ENCODE data around the gene ANKIB1. TPM values are rescaled to one million over a fixed set of nuclear protein-coding genes. Genes with fewer than 3 reads are reported as not detected.

Gene ANKIB1
- polyA plus RNA-seq, 1 donor (not counting 4 experiments of a cell fraction or from before 2014, with no cell fraction given), result 37.0 TPM

GRCh38 chr7:92336662-92337340, 91.0 kb downstream of the ANKIB1 start:
- dilution Hi-C loops (cut with MboI; ENCODE audit: extremely low pct_ligation_motif_present, low sequenced_read_pairs), result no loop called here
- FAIRE-seq, result no peak

DNA sequence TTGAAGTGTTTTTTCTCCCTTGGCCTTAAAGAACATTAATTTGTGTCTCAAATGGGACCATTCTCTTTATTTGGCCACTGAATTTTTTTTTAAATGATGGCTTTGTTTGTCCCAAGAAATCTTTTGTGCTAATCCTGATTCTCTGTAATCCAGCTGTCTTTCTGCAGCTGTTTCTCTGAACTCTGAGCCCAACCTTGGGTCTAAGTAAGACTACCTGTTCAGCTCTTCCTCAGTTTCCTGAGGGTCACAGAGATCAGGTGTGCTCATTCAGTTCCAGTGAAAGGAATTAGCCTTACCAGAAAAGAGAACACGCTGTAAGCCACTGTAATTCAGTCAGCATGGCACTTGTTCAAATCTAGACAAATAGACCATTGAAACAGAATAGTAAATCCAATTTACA, 94.2 kb downstream of the ANKIB1 start:
- Histone ChIP-seq H4K20me1 (ENCODE audit: control insufficient read depth, extremely low read depth, insufficient read depth, low read length) (no peaks in the 10 kb centered on the region), H3K4me1 (ENCODE audit: control insufficient read depth, extremely low read depth, insufficient read depth, low read length) (no peaks in the 10 kb centered on the region)
- dilution Hi-C loops (cut with MboI; ENCODE audit: extremely low pct_ligation_motif_present, low sequenced_read_pairs), result no loop called here

More at GRCh38 chr7:92336662-92337340, 91.0 kb downstream of the ANKIB1 start:
- Histone ChIP-seq H3K9me1 (ENCODE audit: control insufficient read depth, extremely low read depth, insufficient read depth, low read length) (no peaks in the 10 kb centered on the region), H3K4me1 (ENCODE audit: control insufficient read depth, extremely low read depth, insufficient read depth, low read length) (peaks cover 2% of the 10 kb centered on the region), H3K36me3 (ENCODE audit: control insufficient read depth in 2 of 2, extremely low read depth in 1 of 2, insufficient read depth in 2 of 2, low read length in 2 of 2) (peaks cover 0 to 5% of the 10 kb centered on the region in 2 experiments), H3K27ac (ENCODE audit: control insufficient read depth, insufficient read depth, low read length) (no peak overlapping the region), H3K27me3 (ENCODE audit: control insufficient read depth, extremely low read depth, insufficient read depth, low read length) (no peaks in the 10 kb centered on the region), H2AFZ (ENCODE audit: control insufficient read depth, low read length) (no peak overlapping the region), H3K79me2 (ENCODE audit: control insufficient read depth, insufficient read depth, low read length) (no peaks in the 10 kb centered on the region), H3K9me3 (ENCODE audit: control insufficient read depth, low read depth, low read length) (no peaks in the 10 kb centered on the region), H3K4me2 (ENCODE audit: control insufficient read depth, extremely low read depth, insufficient read depth, low read depth, low read length) (no peak overlapping the region), H3K9ac (ENCODE audit: control insufficient read depth, extremely low read depth, insufficient read depth, low read length) (no peak overlapping the region), H3K4me3 (ENCODE audit: control insufficient read depth in 2 of 3, extremely low read depth in 1 of 3, insufficient read depth in 2 of 3, low read depth in 1 of 3, low read length in 3 of 3) (no peak overlapping the region), H4K20me1 (ENCODE audit: control insufficient read depth, extremely low read depth, insufficient read depth, low read length) (no peaks in the 10 kb centered on the region)
- no peak for DNase-seq (ENCODE audit: low read depth, low spot score)
- TF ChIP-seq EZH2 (IDR thresholded peaks at IDR 0.05; ENCODE audit: low read length), result no peak
- TF ChIP-seq CTCF (optimal IDR thresholded peaks at IDR 0.05 in 1 of 3, IDR thresholded peaks at IDR 0.05 in 1 of 3, conservative IDR thresholded peaks at IDR 0.05 in 1 of 3; ENCODE audit: extremely low read depth in 1 of 3, insufficient read depth in 2 of 3, low read length in 3 of 3), result no peak

More for the DNA sequence above, 94.2 kb downstream of the ANKIB1 start:
- Histone ChIP-seq H3K27me3 (ENCODE audit: control insufficient read depth, extremely low read depth, insufficient read depth, low read length) (no peaks in the 10 kb centered on the region), H3K36me3 (ENCODE audit: control insufficient read depth in 2 of 2, extremely low read depth in 1 of 2, insufficient read depth in 2 of 2, low read length in 2 of 2) (peaks cover 0 to 1% of the 10 kb centered on the region in 2 experiments), H2AFZ (ENCODE audit: control insufficient read depth, low read length) (no peak overlapping the region), H3K9me1 (ENCODE audit: control insufficient read depth, extremely low read depth, insufficient read depth, low read length) (no peaks in the 10 kb centered on the region), H3K9ac (ENCODE audit: control insufficient read depth, extremely low read depth, insufficient read depth, low read length) (no peak overlapping the region), H3K79me2 (ENCODE audit: control insufficient read depth, insufficient read depth, low read length) (no peaks in the 10 kb centered on the region), H3K4me3 (ENCODE audit: control insufficient read depth in 2 of 3, extremely low read depth in 1 of 3, insufficient read depth in 2 of 3, low read depth in 1 of 3, low read length in 3 of 3) (no peak overlapping the region), H3K9me3 (ENCODE audit: control insufficient read depth, low read depth, low read length) (no peaks in the 10 kb centered on the region), H3K4me2 (ENCODE audit: control insufficient read depth, extremely low read depth, insufficient read depth, low read depth, low read length) (no peak overlapping the region), H3K27ac (ENCODE audit: control insufficient read depth, insufficient read depth, low read length) (no peak overlapping the region)
- FAIRE-seq (no peak), DNase-seq (ENCODE audit: low read depth, low spot score) (no peak)
- TF ChIP-seq CTCF (optimal IDR thresholded peaks at IDR 0.05 in 1 of 3, IDR thresholded peaks at IDR 0.05 in 1 of 3, conservative IDR thresholded peaks at IDR 0.05 in 1 of 3; ENCODE audit: extremely low read depth in 1 of 3, insufficient read depth in 2 of 3, low read length in 3 of 3) (no peak), EZH2 (IDR thresholded peaks at IDR 0.05; ENCODE audit: low read length) (no peak)
